Activated CD4-positive, alpha-beta T cell treated with anti-CD3 and anti-CD28 coated beads for 4 hours (primary cell): ENCODE measurements around the gene SOX5.
"Not testable (repeated sequence)": the region's sequence is repeated elsewhere in the genome, so short reads cannot be mapped to it uniquely, and the experiment has no call there.

ENCODE experiments used
- DNase-seq, 2 donors: peaks; one replicate each; pipeline ENCODE4 v3.0.0-alpha.2; 2020

SOX5 gene

GRCh38 chr12:23830210-23830609 lies 119.3 kb downstream of the SOX5 start:
- DNase-seq, result no peak

- no peak for DNase-seq
Measured at GRCh38 chr12:23827353-23827752, 122.1 kb downstream of the SOX5 start.

GRCh38 chr12:23825124-23825523 lies 124.3 kb downstream of the SOX5 start:
- DNase-seq, result not testable (repeated sequence)

GRCh38 chr12:23824358-23824757 lies 125.1 kb downstream of the SOX5 start:
- DNase-seq, result no peak

- DNase-seq, result not testable (repeated sequence)
Measured at GRCh38 chr12:23822883-23823282, 126.6 kb downstream of the SOX5 start.

- DNase-seq, result no peak
Measured at GRCh38 chr12:23817345-23817744, 132.1 kb downstream of the SOX5 start.

GRCh38 chr12:23816394-23816851 lies 133.0 kb downstream of the SOX5 start:
- no peak for DNase-seq

- DNase-seq, result no peak
Measured at GRCh38 chr12:23815810-23816209, 133.7 kb downstream of the SOX5 start.

- DNase-seq, result no peak
Measured at GRCh38 chr12:23813206-23813605, 136.3 kb downstream of the SOX5 start.

- DNase-seq, result no peak
Measured at GRCh38 chr12:23810329-23810902, 139.1 kb downstream of the SOX5 start.

- DNase-seq, result no peak
Measured at GRCh38 chr12:23803540-23803939, 145.9 kb downstream of the SOX5 start.

- no peak for DNase-seq
Measured at GRCh38 chr12:23795494-23795893, 154.0 kb downstream of the SOX5 start.

GRCh38 chr12:23781118-23781517 lies 168.4 kb downstream of the SOX5 start:
- DNase-seq, result no peak

GRCh38 chr12:23775208-23775607 lies 174.3 kb downstream of the SOX5 start:
- DNase-seq, result no peak

- DNase-seq, result no peak
Measured at GRCh38 chr12:23771240-23771949, 178.1 kb downstream of the SOX5 start.

- DNase-seq, result no peak
Measured at GRCh38 chr12:23770202-23770938, 179.1 kb downstream of the SOX5 start.

GRCh38 chr12:23767834-23768233 lies 181.6 kb downstream of the SOX5 start:
- DNase-seq, result no peak

- DNase-seq, result no peak
Measured at GRCh38 chr12:23763724-23764123, 185.7 kb downstream of the SOX5 start.

GRCh38 chr12:23760495-23760894 lies 189.0 kb downstream of the SOX5 start:
- DNase-seq, result no peak

GRCh38 chr12:23758608-23759007 lies 190.9 kb downstream of the SOX5 start:
- no peak for DNase-seq

- no peak for DNase-seq
Measured at GRCh38 chr12:23757541-23757962, 191.9 kb downstream of the SOX5 start.

GRCh38 chr12:23756416-23756815 lies 193.1 kb downstream of the SOX5 start:
- DNase-seq, result no peak

- no peak for DNase-seq
Measured at GRCh38 chr12:23753628-23754365, 195.7 kb downstream of the SOX5 start.
